ENCODE measurements around the gene NTM. TPM values are rescaled to one million over a fixed set of nuclear protein-coding genes. Genes with fewer than 3 reads are reported as not detected.
"Not testable (repeated sequence)": the region's sequence is repeated elsewhere in the genome, so short reads cannot be mapped to it uniquely, and the experiment has no call there.

Gene NTM
- total RNA-seq, 2 experiments from 2014 or later = not detected

DNA sequence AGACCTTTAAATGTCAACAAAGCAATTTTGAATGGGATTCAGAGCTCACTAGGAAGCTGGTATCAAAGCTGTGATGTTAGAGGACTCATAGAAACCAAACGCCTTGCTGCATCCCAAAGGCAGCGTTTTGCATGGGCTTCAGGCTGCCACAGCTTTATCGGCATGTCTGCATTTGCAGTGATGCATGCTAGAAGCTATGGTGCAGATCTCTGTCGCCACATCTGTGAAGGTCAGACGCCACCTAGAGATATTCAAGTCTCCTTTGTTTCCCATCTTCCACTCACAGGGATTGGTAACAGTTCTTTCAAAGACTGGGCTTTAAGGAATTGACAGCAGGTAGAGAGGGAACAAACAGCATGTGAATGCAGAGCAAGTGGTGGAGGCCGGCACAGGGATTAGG lies 47.8 kb downstream of the NTM start:
- no peaks in the 10 kb centered on the region for H3K9me3 Mint-ChIP-seq
- POLR2A ChIA-PET = no interaction called here
- H3K36me3 Mint-ChIP-seq (ENCODE audit: low read depth) = no peaks in the 10 kb centered on the region
- no peak overlapping the region for H3K4me3 Mint-ChIP-seq
- no peak for DNase-seq
- no peak overlapping the region for H3K27ac Mint-ChIP-seq
- H3K4me1 Mint-ChIP-seq = no peaks in the 10 kb centered on the region
- CTCF ChIA-PET = no interaction called here
- H3K27me3 Mint-ChIP-seq = no peaks in the 10 kb centered on the region

DNA sequence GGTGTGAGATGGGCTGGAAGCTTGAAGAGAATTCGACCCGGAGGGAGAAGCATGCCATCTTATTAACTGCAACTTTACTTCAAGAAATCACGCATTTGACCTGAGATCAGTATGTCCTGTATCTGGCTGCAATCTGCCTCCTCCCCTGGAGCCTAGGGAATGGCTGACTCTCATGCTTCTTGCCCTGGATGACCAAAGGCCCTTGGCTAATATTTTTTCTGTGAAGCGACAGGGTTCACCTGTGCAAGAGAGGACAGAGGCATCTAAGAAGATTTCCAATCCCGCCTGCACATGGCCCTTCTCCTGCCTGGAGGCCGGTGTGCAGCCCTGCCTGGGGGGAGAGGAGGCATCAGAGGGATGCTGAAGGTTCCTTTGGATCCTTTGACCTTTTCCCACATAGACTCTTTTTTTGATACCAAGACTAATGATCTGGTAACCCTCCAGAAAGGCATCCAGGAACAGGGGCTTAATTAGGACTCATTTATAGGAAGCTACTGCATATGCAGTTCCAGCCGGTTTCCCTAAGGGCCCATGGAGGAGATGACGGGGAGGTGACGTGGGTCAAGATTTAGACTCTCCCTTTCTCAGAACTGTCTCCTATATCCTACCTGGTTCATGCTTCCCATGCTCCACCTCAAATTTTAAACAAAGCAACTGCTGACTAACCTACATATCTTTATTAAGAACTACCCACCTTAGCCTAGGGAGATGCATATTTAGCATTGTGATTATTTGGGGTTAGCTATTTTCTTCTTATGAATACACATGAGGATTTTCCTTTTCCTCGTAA lies 50.8 kb downstream of the NTM start:
- POLR2A ChIA-PET = no interaction called here
- no peak for DNase-seq
- no peak overlapping the region for H3K4me3 Mint-ChIP-seq

DNA sequence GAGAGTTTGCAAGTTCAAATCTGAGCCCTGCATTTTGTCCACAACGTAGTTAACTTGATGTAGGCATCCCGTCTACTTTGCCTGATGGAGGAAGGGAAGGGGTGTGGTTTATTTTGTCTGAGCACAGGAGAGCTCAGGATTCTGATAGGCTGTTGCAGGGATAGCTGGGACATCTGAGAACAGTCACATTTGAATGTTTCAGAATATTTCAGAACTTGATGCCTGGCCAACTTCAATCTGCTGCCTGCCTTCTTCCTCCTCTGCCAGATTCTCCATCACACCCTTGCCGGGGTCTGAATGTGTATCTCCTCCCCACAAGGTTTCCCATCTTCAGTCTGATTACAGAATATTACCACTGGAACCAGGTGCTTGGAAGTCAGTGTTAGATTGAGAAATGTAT lies 51.6 kb downstream of the NTM start:
- no peak overlapping the region for H3K4me3 Mint-ChIP-seq
- no peaks in the 10 kb centered on the region for H3K27me3 Mint-ChIP-seq
- DNase-seq = no peak
- H3K4me1 Mint-ChIP-seq = no peaks in the 10 kb centered on the region
- H3K27ac Mint-ChIP-seq = no peak overlapping the region
- H3K9me3 Mint-ChIP-seq = no peaks in the 10 kb centered on the region
- ChIA-PET CTCF (no interaction called here), POLR2A (no interaction called here)
- H3K36me3 Mint-ChIP-seq (ENCODE audit: low read depth) = no peaks in the 10 kb centered on the region

More for the DNA sequence above, 50.8 kb downstream of the NTM start:
- no peak overlapping the region for H3K27ac Mint-ChIP-seq
- CTCF ChIA-PET = no interaction called here
- H3K4me1 Mint-ChIP-seq = no peaks in the 10 kb centered on the region
- no peaks in the 10 kb centered on the region for H3K36me3 Mint-ChIP-seq (ENCODE audit: low read depth)
- H3K27me3 Mint-ChIP-seq = no peaks in the 10 kb centered on the region
- no peaks in the 10 kb centered on the region for H3K9me3 Mint-ChIP-seq

DNA sequence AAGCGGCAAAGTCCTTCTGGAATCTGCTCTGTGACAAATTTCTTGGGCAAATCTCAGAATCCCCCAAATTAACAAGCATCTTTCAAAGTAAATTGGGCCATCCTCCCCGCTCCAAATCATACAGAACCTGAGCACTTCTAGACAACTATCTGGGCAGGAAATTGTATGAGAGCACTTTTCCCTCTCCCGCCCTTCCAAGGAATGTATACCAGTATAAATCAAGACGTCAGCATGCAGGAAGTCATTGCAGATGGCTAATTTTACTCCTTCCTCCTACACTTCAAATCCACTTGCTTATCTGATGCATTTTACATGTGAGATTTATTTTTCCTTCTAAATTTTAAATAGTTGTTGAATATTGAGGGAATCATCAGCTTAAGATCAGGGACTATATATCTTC lies 52.1 kb downstream of the NTM start:
- H3K27ac Mint-ChIP-seq = no peak overlapping the region
- no peaks in the 10 kb centered on the region for H3K4me1 Mint-ChIP-seq
- no peaks in the 10 kb centered on the region for H3K36me3 Mint-ChIP-seq (ENCODE audit: low read depth)
- DNase-seq = no peak
- ChIA-PET POLR2A (no interaction called here), CTCF (no interaction called here)
- no peak overlapping the region for H3K4me3 Mint-ChIP-seq
- H3K9me3 Mint-ChIP-seq = no peaks in the 10 kb centered on the region
- H3K27me3 Mint-ChIP-seq = no peaks in the 10 kb centered on the region

DNA sequence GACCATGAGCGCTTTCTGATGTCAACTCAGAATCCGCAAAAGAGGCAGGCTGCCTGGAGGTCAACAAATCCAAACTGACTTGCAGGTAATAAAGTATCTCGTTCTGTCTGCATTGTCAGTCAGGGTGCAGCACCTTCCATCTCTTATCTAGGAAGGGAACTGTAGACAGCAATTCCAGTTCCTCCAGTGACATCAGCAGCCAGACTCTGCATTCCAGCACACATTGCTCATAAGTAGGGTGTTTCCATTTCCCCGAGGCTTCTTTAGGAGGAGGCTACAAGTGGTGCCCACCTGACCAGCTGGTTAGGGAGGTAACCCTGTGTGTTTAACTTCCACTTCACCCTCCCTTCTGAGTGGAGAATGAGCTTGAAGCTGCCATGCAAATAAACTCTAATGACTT lies 53.3 kb downstream of the NTM start:
- peaks cover 2% of the 10 kb centered on the region for H3K9me3 Mint-ChIP-seq
- no peak overlapping the region for H3K27ac Mint-ChIP-seq
- H3K36me3 Mint-ChIP-seq (ENCODE audit: low read depth) = no peaks in the 10 kb centered on the region
- H3K4me3 Mint-ChIP-seq = no peak overlapping the region
- ChIA-PET POLR2A (no interaction called here), CTCF (no interaction called here)
- DNase-seq = no peak
- no peaks in the 10 kb centered on the region for H3K27me3 Mint-ChIP-seq
- no peaks in the 10 kb centered on the region for H3K4me1 Mint-ChIP-seq

DNA sequence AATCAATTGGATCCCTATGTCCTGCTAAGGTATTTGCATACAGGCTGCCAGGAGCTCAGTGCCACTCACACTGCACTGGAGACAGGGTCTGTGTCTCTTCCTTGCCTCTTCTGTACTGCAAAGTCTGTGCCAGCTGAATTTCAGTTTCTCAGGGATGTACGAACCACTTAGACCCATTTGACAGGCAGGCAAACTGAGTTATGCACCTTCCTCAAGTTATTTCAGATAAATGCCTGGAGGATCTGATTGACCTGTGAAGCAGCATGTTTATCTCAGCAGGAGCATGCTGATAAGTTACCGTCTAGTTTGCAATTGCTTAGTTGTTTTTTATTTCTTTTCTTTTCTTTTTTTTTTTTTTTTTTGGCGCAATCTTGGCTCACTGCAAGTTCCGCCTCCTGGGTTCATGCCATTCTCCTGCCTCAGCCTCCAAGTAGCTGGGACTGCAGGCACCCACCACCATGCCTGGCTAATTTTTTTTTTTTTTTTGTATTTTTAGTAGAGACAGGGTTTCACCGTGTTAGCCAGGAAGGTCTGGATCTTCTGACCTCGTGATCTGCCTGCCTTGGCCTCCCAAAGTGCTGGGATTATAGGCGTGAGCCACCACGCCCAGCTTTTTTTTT lies 54.0 kb downstream of the NTM start:
- H3K9me3 Mint-ChIP-seq; CTCF ChIA-PET; H3K4me1 Mint-ChIP-seq; H3K27me3 Mint-ChIP-seq; H3K4me3 Mint-ChIP-seq; DNase-seq; H3K27ac Mint-ChIP-seq; H3K36me3 Mint-ChIP-seq (ENCODE audit: low read depth); POLR2A ChIA-PET: not testable (repeated sequence)

DNA sequence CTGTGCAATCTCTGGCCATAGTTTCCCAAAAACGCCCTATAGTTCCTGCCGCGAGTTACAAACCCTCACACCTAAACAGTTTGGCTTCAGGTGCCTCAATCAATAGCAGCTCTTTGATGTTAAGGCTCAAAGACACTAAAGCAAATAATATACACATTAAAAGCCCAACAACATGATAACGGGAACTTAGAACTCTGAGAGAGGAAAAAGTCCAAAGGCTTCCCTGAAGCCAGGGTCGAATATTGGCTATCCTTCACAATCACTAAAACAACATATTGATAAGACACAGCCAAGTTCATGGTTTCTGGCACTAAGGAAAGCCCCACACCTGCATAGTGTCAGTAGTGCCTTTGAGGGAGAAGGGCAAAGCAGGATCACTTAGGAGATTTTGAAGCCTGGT lies 54.9 kb downstream of the NTM start:
- no peak overlapping the region for H3K4me3 Mint-ChIP-seq
- no peak overlapping the region for H3K27ac Mint-ChIP-seq
- no peaks in the 10 kb centered on the region for H3K36me3 Mint-ChIP-seq (ENCODE audit: low read depth)
- no peaks in the 10 kb centered on the region for H3K27me3 Mint-ChIP-seq
- no peaks in the 10 kb centered on the region for H3K4me1 Mint-ChIP-seq
- CTCF ChIA-PET = no interaction called here
- DNase-seq = no peak
- H3K9me3 Mint-ChIP-seq = peaks cover 7% of the 10 kb centered on the region
- POLR2A ChIA-PET = no interaction called here

DNA sequence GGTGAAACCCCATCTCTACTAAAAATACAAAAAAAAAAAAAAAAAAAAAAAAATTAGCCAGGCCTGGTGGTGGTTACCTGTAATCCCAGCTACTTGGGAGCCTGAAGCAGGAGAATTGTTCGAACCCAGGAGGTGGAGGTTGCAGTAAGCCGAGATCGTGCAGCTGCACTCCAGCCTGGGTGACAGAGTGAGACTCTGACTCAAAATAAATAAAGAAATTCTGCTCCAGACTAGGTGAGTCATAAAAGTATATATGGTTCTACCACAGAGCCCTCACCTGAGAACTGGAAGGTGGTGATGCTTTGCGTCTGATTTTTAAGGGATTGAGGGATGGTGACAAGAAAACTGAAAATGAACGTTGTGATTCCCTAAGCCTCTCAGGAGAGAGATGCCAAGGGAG lies 58.4 kb downstream of the NTM start:
- H3K36me3 Mint-ChIP-seq (ENCODE audit: low read depth) = no peaks in the 10 kb centered on the region
- no peak overlapping the region for H3K4me3 Mint-ChIP-seq
- H3K27ac Mint-ChIP-seq = no peak overlapping the region
- H3K4me1 Mint-ChIP-seq = no peaks in the 10 kb centered on the region
- ChIA-PET POLR2A (no interaction called here), CTCF (no interaction called here)
- DNase-seq = no peak
- H3K27me3 Mint-ChIP-seq = no peaks in the 10 kb centered on the region
- H3K9me3 Mint-ChIP-seq = peaks cover 7% of the 10 kb centered on the region

DNA sequence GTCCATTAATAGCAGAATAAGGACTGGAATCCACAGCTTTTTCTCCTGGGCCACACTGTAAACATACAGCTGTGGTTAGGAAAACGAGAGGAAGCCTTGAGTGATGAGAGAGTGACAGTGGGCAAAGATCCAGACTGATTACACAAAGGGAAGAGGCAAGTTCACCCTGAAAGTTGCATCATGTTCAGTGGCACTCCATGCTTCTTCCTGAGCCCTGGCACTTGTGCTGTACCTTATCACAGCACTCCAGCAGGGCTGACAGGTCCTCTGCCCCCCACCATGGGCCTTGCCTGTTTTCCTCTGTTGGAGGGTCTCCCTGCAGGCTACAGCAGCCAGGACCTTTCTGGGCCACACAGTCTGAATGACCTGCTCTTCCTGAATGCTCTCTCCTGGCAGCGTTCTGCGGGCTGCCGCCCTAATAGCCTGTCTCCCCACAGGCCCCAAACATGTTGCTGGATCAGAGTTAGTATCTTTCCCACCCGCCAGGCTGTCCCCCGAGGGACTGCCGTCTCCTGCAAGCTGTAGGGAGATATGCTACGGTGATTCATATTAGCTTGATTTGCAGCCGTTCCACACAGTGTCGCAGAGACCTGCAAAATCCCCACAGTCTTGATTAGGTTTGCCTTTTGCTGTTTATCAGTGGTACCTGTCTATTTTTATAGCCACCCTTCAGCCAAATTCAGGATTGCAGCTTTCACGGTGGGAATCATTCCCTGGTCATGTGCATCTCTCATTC lies 60.2 kb downstream of the NTM start:
- H3K27ac Mint-ChIP-seq = no peak overlapping the region
- H3K27me3 Mint-ChIP-seq = no peaks in the 10 kb centered on the region
- ChIA-PET POLR2A (no interaction called here), CTCF (no interaction called here)
- no peak for DNase-seq
- H3K4me3 Mint-ChIP-seq = no peak overlapping the region
- no peaks in the 10 kb centered on the region for H3K36me3 Mint-ChIP-seq (ENCODE audit: low read depth)
- no peaks in the 10 kb centered on the region for H3K4me1 Mint-ChIP-seq
- peaks cover 7% of the 10 kb centered on the region for H3K9me3 Mint-ChIP-seq

DNA sequence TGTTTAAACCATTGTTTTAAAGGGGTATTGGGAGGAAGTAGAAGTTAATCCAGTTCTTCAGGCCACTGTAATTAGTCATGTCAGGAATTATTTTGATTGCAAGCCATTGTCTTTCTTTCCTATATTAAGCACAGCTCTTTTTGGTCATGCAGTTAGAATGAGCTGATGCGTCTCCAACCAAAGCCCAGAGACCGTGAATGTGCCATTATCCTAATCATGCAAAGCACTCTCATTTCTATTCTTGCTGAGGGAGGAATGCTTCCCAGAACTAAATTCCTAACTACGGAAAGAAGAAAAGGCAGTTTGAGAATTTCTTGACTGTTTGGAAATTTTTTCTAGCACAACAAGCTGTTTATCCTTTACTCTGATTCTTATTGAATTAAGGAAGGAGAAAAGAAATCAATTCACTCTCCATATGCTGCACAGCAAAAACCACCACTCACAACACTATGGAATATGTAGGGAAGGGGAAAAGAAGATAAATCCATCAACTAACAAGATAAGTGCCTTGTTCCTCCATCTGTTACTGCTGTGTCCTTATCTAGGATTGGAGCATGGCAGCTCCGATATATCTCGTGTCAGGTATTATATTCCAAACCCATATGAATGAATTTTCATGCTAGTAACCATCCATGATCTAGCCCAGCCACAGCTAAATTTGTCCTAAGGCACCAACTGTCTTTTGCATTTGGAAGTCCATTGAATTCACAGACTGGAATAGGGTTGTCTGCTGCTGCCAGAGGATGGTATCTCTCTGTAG lies 70.8 kb downstream of the NTM start:
- peaks cover 7% of the 10 kb centered on the region for H3K9me3 Mint-ChIP-seq
- H3K27ac Mint-ChIP-seq = no peak overlapping the region
- ChIA-PET POLR2A (no interaction called here), CTCF (interaction anchor here (0.6 kb wide), 1 partner anchor 547 kb away, joined by 3 read pairs; no protein-coding TSS in a partner anchor)
- no peaks in the 10 kb centered on the region for H3K36me3 Mint-ChIP-seq (ENCODE audit: low read depth)
- H3K27me3 Mint-ChIP-seq = no peaks in the 10 kb centered on the region
- H3K4me3 Mint-ChIP-seq = no peak overlapping the region
- H3K4me1 Mint-ChIP-seq = no peaks in the 10 kb centered on the region
- no peak for DNase-seq

DNA sequence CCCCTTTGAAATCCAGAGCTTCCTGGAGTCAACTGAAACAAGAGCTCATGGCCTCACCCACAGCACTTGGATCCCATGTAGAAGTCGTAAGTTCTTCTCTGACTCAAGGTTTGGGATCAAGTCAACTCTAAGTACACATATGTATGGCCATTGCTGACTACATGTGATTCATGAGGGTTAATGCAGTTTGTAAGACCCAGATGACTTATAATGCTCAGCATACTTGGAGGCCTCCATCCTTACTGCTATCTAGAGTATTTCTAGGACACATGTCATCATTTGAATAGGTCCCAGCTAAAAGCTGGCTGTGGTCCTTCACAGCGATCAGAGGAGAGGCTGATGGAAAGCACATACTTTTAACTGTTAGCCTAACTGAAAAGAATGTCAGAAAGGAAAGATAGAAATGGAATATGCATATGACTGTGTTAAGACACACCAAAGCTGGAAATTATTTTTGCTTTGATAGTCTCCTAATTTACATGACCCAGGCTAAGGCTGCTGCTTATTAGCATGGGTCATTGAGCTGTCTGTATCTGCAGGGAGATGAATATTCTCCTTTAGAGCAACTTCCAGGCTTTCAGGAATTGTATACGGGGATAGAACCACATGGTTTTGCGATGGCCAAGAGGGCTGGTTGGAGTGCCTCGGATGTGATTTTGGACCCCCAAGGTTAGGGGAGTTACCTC lies 76.3 kb downstream of the NTM start:
- Mint-ChIP-seq H3K27ac (no peak overlapping the region), H3K27me3 (no peaks in the 10 kb centered on the region), H3K4me3 (no peak overlapping the region), H3K36me3 (ENCODE audit: low read depth) (no peaks in the 10 kb centered on the region), H3K9me3 (peaks cover 3% of the 10 kb centered on the region), H3K4me1 (no peaks in the 10 kb centered on the region)
- no peak for DNase-seq
- ChIA-PET POLR2A (no interaction called here), CTCF (no interaction called here)

DNA sequence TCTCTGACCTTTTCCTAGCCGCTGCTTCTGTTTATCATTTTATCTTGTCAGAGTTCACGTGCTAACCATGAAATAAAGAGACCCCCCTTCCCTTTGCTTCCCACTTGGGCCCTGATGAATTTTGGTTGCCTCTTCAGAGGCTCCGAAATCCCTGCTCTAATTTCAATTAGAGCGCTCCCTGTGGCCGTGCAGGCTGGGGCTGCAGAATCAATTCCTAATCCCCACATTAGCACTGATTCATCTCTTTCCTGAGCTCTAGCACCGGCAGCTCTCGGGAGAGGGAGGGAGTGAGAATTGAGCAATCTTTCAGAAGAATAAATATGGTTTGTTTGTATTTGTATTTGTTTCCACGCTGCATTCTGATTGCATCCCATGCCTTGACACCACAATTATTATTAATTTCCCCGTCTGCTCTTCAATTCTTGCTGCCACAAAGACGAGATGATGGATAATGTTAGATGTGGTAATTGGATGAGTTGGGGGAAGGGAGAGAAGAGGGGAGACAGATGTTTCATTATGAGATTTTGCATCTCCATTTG lies 76.9 kb downstream of the NTM start:
- H3K36me3 Mint-ChIP-seq (ENCODE audit: low read depth) = no peaks in the 10 kb centered on the region
- ChIA-PET CTCF (no interaction called here), POLR2A (no interaction called here)
- no peak for DNase-seq
- H3K9me3 Mint-ChIP-seq = peaks cover 3% of the 10 kb centered on the region
- H3K27ac Mint-ChIP-seq = no peak overlapping the region
- H3K4me1 Mint-ChIP-seq = no peaks in the 10 kb centered on the region
- no peak overlapping the region for H3K4me3 Mint-ChIP-seq
- H3K27me3 Mint-ChIP-seq = no peaks in the 10 kb centered on the region

DNA sequence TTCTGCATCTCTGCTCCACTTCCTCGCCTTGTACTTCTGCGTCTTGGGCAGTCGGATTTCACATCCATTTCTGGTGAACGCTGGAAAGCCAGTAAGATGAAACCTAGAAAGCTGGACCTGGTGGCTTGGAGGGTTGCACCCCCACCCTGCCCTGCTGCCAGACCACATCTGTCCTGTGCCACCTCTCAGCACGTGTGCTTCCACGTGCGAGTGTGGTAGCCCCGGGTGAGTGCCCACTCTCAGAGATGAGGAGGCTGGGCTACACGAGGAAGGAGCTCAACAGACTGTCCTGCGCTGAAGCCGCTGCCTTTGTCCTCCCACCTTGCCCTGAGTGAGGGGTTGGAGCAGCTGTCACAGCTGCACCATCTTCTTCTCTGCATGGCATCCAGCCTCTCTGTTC lies 77.5 kb downstream of the NTM start:
- ChIA-PET POLR2A (no interaction called here), CTCF (no interaction called here)
- H3K9me3 Mint-ChIP-seq = peaks cover 3% of the 10 kb centered on the region
- no peak overlapping the region for H3K27ac Mint-ChIP-seq
- H3K4me3 Mint-ChIP-seq = no peak overlapping the region
- H3K4me1 Mint-ChIP-seq = no peaks in the 10 kb centered on the region
- no peak for DNase-seq
- no peaks in the 10 kb centered on the region for H3K36me3 Mint-ChIP-seq (ENCODE audit: low read depth)
- no peaks in the 10 kb centered on the region for H3K27me3 Mint-ChIP-seq
